ENCODE results near the gene PSD2. TPM values are rescaled to one million over a fixed set of nuclear protein-coding genes. Genes with fewer than 3 reads are reported as not detected.

Gene PSD2
- total and polyA plus RNA-seq, 2 donors from 2014 or later: 0.09 to 0.13 TPM

DNA sequence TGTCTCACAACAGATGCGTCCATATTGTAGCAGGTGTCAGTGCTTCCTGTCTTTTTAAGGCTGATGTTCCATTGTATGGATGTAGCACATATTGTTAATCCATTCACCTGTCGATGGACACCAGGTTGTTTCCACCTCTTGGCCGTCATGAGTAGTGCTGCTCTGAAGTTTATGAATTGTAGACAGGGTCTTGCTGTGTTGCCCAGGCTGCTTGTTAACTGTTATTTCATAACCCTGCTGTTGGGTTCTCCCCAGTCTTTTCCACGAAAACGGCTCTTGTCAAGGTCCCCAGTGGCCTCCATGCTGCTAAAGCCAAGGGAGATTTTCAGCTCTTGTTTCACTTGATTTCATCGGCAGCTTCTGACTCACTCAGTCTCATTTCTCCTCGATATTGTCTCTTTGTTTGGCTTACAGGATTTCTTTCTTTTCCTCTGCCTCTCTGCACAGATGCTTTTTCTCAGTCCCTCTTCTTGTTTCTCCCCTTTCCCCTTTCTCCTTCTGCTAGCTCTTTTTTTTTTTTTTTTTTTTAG lies 12.1 kb upstream of the PSD2 start:
- intact Hi-C loops (cut with DNase I): no loop called here
- no peak overlapping the region for H3K9ac ChIP-seq (ENCODE audit: low read length in 3 of 3)
- FAIRE-seq: no peak

DNA sequence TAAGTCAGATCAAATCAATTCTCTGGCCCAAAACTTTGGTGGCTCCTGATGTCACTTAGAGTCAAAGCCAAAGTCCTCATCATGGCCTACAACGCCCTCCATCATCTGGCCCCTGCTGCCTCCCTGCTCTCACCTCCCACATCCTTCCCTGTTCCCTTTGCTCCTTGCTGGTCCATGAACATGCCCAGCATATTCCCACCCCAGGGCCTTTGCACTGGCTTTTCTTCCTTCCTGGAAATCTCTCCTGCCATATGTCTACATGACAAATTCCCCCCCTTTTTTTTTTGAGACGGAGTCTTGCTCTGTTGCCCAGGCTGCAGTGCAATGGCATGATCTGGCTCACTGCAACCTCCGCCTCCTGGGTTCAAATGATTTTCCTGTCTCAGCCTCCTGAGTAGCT lies 11.1 kb upstream of the PSD2 start:
- Histone ChIP-seq H3K9me3 (ENCODE audit: control insufficient read depth in 2 of 3, insufficient read depth in 1 of 3, low read length in 3 of 3) (no peaks in the 10 kb centered on the region), H3K27me3 (ENCODE audit: control insufficient read depth, insufficient read depth, low read length) (no peaks in the 10 kb centered on the region), H3K9ac (ENCODE audit: low read length in 3 of 3) (no peak overlapping the region), H3K36me3 (ENCODE audit: control insufficient read depth in 2 of 3, insufficient read depth in 3 of 3, low read length in 3 of 3) (no peaks in the 10 kb centered on the region), H3K4me1 (ENCODE audit: control insufficient read depth in 2 of 3, insufficient read depth in 2 of 3, low read depth in 1 of 3, low read length in 3 of 3) (peaks cover 0 to 2% (median 0%) of the 10 kb centered on the region in 3 donors), H3K4me3 (ENCODE audit: low read length in 3 of 3) (no peak overlapping the region), H3K27ac (ENCODE audit: low read depth in 2 of 2, low read length in 2 of 2) (no peak overlapping the region)
- intact Hi-C loops (cut with DNase I): no loop called here
- DNase-seq (no peak), FAIRE-seq (no peak)
- TF ChIP-seq, protein P1, sequence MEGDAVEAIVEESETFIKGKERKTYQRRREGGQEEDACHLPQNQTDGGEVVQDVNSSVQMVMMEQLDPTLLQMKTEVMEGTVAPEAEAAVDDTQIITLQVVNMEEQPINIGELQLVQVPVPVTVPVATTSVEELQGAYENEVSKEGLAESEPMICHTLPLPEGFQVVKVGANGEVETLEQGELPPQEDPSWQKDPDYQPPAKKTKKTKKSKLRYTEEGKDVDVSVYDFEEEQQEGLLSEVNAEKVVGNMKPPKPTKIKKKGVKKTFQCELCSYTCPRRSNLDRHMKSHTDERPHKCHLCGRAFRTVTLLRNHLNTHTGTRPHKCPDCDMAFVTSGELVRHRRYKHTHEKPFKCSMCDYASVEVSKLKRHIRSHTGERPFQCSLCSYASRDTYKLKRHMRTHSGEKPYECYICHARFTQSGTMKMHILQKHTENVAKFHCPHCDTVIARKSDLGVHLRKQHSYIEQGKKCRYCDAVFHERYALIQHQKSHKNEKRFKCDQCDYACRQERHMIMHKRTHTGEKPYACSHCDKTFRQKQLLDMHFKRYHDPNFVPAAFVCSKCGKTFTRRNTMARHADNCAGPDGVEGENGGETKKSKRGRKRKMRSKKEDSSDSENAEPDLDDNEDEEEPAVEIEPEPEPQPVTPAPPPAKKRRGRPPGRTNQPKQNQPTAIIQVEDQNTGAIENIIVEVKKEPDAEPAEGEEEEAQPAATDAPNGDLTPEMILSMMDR (IDR thresholded peaks at IDR 0.05; ENCODE audit: borderline replicate concordance, extremely low read depth, insufficient read depth): no peak

More for the DNA sequence above, 12.1 kb upstream of the PSD2 start:
- peaks cover 0 to 2% (median 0%) of the 10 kb centered on the region in 3 donors for H3K4me1 ChIP-seq (ENCODE audit: control insufficient read depth in 2 of 3, insufficient read depth in 2 of 3, low read depth in 1 of 3, low read length in 3 of 3)
- DNase-seq: no peak
- H3K27ac ChIP-seq (ENCODE audit: low read depth in 2 of 2, low read length in 2 of 2): no peak overlapping the region
- no peaks in the 10 kb centered on the region for H3K36me3 ChIP-seq (ENCODE audit: control insufficient read depth in 2 of 3, insufficient read depth in 3 of 3, low read length in 3 of 3)
- H3K4me3 ChIP-seq (ENCODE audit: low read length in 3 of 3): no peak overlapping the region
- TF ChIP-seq, protein P1 (IDR thresholded peaks at IDR 0.05; ENCODE audit: borderline replicate concordance, extremely low read depth, insufficient read depth): no peak
- H3K27me3 ChIP-seq (ENCODE audit: control insufficient read depth, insufficient read depth, low read length): no peaks in the 10 kb centered on the region
- no peaks in the 10 kb centered on the region for H3K9me3 ChIP-seq (ENCODE audit: control insufficient read depth in 2 of 3, insufficient read depth in 1 of 3, low read length in 3 of 3)

DNA sequence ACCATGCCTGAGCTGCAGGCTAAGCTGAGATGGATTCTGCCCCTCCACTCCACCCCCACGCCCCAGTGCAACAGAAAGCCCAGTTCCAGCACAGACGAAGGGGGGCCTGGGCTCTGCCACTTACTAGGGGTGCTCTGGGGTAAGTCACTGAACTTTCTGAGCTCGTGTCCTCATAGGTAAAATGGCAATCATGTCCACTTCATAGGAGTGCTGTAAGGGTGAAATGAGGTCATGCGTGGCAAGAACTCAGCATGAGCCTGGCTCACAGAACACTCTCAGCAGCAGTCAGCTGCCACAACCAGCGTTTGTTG lies 8.4 kb upstream of the PSD2 start:
- H3K4me3 ChIP-seq (ENCODE audit: low read length in 3 of 3): peak overlapping the region in 1 of 3 donors; percentile 80

More for the DNA sequence above, 8.4 kb upstream of the PSD2 start:
- TF ChIP-seq, protein P1 (IDR thresholded peaks at IDR 0.05; ENCODE audit: borderline replicate concordance, extremely low read depth, insufficient read depth): no peak
- no peak overlapping the region for H3K9ac ChIP-seq (ENCODE audit: low read length in 3 of 3)
- peaks cover 0 to 2% (median 0%) of the 10 kb centered on the region in 3 donors for H3K4me1 ChIP-seq (ENCODE audit: control insufficient read depth in 2 of 3, insufficient read depth in 2 of 3, low read depth in 1 of 3, low read length in 3 of 3)
- FAIRE-seq (no peak), DNase-seq (no peak)
- intact Hi-C loops (cut with DNase I): loop anchor here (5.0 kb wide), 1 partner anchor 180 kb away; no protein-coding TSS in a partner anchor
- no peaks in the 10 kb centered on the region for H3K27me3 ChIP-seq (ENCODE audit: control insufficient read depth, insufficient read depth, low read length)
- H3K9me3 ChIP-seq (ENCODE audit: control insufficient read depth in 2 of 3, insufficient read depth in 1 of 3, low read length in 3 of 3): no peaks in the 10 kb centered on the region
- H3K27ac ChIP-seq (ENCODE audit: low read depth in 2 of 2, low read length in 2 of 2): no peak overlapping the region
- no peaks in the 10 kb centered on the region for H3K36me3 ChIP-seq (ENCODE audit: control insufficient read depth in 2 of 3, insufficient read depth in 3 of 3, low read length in 3 of 3)

Data from kidney (tissue), 14 donors.